ENCODE measurements around the gene GTF2A1L. TPM values are rescaled to one million over a fixed set of nuclear protein-coding genes. Genes with fewer than 3 reads are reported as not detected.

The GTF2A1L gene
- total RNA-seq, 1 experiment from 2014 or later = 0.22 TPM

DNA sequence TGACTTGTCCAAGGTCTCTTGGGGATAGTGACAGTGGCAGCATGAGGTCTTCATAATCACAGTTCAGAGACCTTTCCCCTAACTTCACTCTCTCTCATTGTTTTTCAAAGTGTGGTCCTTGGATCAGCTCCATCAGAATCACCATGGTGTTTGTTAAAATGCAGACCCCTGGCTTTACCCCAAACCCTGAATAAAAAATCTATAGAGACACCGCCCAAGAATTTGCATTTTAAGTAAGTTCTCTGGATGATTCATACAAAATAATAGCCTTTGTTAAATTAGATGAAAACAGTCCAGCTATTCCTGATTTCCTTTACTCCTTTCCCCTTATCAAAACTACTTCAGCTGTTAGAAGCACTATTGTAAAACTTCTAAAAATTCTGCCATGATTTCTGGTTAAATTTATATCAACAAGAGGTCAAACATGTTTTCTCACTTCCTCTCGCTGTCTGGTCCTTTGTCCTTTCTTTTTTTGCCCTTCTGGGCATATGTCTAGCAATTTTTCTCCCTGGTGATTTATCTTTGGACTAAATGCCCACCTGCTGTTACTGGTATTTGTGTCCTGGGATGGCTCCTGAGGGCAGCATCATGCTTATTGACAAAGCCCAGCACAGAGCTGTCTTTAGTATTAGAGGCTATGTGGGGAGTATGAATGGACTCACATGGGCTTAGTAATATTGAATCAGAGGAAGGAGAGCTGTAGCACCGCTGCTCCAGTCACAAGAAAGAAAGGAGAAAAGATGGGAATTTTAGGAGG, 74.5 kb downstream of the GTF2A1L start:
- no TSS peak for BruUV-seq (replicated peaks)
- ATAC-seq = no peak
- intact Hi-C loops (cut with micrococcal nuclease) = no loop called here

More for the DNA sequence above, 74.5 kb downstream of the GTF2A1L start:
- Histone ChIP-seq H3K4me3 (replicated peaks in 1 of 2; ENCODE audit: low read depth in 1 of 2, low read length in 2 of 2) (no peak overlapping the region), H3K9ac (ENCODE audit: low read length) (no peak overlapping the region), H3K79me2 (ENCODE audit: insufficient read depth, low read length) (no peaks in the 10 kb centered on the region), H3K9me3 (ENCODE audit: control insufficient read depth in 1 of 2, insufficient read depth in 1 of 2, low read depth in 1 of 2, low read length in 2 of 2) (no peaks in the 10 kb centered on the region), H3K4me1 (ENCODE audit: control insufficient read depth in 1 of 2, insufficient read depth in 2 of 2, low read length in 2 of 2) (no peaks in the 10 kb centered on the region), H4K20me1 (ENCODE audit: insufficient read depth) (no peaks in the 10 kb centered on the region), H3K9me2 (ENCODE audit: insufficient read depth) (no peaks in the 10 kb centered on the region), H3K27me3 (ENCODE audit: insufficient read depth, low read length) (peaks cover 11% of the 10 kb centered on the region), H3K4me2 (ENCODE audit: low read length) (no peak overlapping the region), H3K36me3 (ENCODE audit: control insufficient read depth in 1 of 2, insufficient read depth in 2 of 2, low read length in 2 of 2) (no peaks in the 10 kb centered on the region), H2AFZ (ENCODE audit: low read depth, low read length, poor library complexity, severe bottlenecking) (no peak overlapping the region), H3K27ac (ENCODE audit: low read depth, low read length) (no peak overlapping the region)
- POLR2A ChIA-PET = no interaction called here
- TF ChIP-seq, protein P1, sequence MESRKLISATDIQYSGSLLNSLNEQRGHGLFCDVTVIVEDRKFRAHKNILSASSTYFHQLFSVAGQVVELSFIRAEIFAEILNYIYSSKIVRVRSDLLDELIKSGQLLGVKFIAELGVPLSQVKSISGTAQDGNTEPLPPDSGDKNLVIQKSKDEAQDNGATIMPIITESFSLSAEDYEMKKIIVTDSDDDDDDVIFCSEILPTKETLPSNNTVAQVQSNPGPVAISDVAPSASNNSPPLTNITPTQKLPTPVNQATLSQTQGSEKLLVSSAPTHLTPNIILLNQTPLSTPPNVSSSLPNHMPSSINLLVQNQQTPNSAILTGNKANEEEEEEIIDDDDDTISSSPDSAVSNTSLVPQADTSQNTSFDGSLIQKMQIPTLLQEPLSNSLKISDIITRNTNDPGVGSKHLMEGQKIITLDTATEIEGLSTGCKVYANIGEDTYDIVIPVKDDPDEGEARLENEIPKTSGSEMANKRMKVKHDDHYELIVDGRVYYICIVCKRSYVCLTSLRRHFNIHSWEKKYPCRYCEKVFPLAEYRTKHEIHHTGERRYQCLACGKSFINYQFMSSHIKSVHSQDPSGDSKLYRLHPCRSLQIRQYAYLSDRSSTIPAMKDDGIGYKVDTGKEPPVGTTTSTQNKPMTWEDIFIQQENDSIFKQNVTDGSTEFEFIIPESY (IDR thresholded peaks at IDR 0.05; ENCODE audit: extremely low read depth, insufficient replicate concordance, low read length) = no peak
- TF ChIP-seq ELF1 (IDR thresholded peaks at IDR 0.05; ENCODE audit: borderline replicate concordance, low read depth) (no peak), CBX3 (IDR thresholded peaks at IDR 0.05; ENCODE audit: low read depth) (no peak), POLR2A (IDR thresholded peaks at IDR 0.05; ENCODE audit: borderline replicate concordance, extremely low read depth, insufficient read depth, insufficient read length) (no peak), YY1 (IDR thresholded peaks at IDR 0.05; ENCODE audit: extremely low read depth, insufficient replicate concordance, low read depth, low read length) (no peak), SIN3A (IDR thresholded peaks at IDR 0.05; ENCODE audit: low read depth) (no peak), EZH2 (IDR thresholded peaks at IDR 0.05) (no peak), JUND (IDR thresholded peaks at IDR 0.05) (no peak), FOSL1 (IDR thresholded peaks at IDR 0.05; ENCODE audit: low read depth) (no peak)
- TF ChIP-seq, protein P2, sequence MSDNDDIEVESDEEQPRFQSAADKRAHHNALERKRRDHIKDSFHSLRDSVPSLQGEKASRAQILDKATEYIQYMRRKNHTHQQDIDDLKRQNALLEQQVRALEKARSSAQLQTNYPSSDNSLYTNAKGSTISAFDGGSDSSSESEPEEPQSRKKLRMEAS (IDR thresholded peaks at IDR 0.05) = no peak
- no peak for DNase-seq (ENCODE audit: low read depth, low spot score)
- CTCF ChIA-PET = no interaction called here
- RAD21 ChIA-PET (ENCODE audit: low non-redundant PET in 1 of 2, low total read pairs in 2 of 2, uncharacterized antibody in 2 of 2, unreplicated experiment in 2 of 2) = no interaction called here
